Measurements from ENCODE around the gene SUCLA2.

SUCLA2 gene

GRCh38 chr13:48014359-48014758, 13.3 kb upstream of the SUCLA2 start:
- H3K36me3 ChIP-seq (ENCODE audit: insufficient read depth), result no peaks in the 10 kb centered on the region
- no peak overlapping the region for H3K4me3 ChIP-seq (IDR thresholded peaks at IDR 0.05; ENCODE audit: insufficient read depth, low read depth, low read length)
- H3K27ac ChIP-seq, result no peak overlapping the region
- no peaks in the 10 kb centered on the region for H3K79me2 ChIP-seq (ENCODE audit: insufficient read depth, low read depth)
- no peak overlapping the region for H3K9ac ChIP-seq
- H3K27me3 ChIP-seq (ENCODE audit: insufficient read depth, low read depth), result no peaks in the 10 kb centered on the region
- no peak overlapping the region for H2AFZ ChIP-seq (ENCODE audit: low read depth)
- no peaks in the 10 kb centered on the region for H4K20me1 ChIP-seq (ENCODE audit: insufficient read depth)
- no peak for TF ChIP-seq CTCF (conservative IDR thresholded peaks at IDR 0.05; ENCODE audit: low read depth, low read length)
- no peak overlapping the region for H3K4me2 ChIP-seq
- H3K4me1 ChIP-seq (ENCODE audit: low read depth, poor library complexity, severe bottlenecking), result peaks cover 2% of the 10 kb centered on the region

DNA sequence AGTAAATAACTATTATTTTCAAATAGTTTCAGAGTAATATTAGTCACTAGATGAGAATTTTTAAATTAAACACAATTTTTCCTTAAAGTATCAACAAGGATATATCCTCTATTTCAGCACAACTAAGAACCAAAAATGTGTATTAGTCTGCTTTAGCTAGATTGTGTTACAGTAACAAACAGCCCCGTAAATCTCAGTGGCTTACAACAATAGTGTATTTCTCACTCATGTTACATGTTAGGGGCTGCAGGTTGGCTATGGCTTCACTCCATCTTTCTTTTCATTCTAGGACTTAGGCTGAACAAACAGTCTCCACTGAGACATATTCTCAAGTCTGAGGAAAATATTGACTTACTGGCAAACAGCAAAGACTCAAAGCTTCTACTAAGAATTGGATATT, 11.6 kb upstream of the SUCLA2 start:
- TF ChIP-seq CTCF (conservative IDR thresholded peaks at IDR 0.05; ENCODE audit: low read depth, low read length), result no peak
- no peaks in the 10 kb centered on the region for H3K36me3 ChIP-seq (ENCODE audit: insufficient read depth)
- H4K20me1 ChIP-seq (ENCODE audit: insufficient read depth), result no peaks in the 10 kb centered on the region

DNA sequence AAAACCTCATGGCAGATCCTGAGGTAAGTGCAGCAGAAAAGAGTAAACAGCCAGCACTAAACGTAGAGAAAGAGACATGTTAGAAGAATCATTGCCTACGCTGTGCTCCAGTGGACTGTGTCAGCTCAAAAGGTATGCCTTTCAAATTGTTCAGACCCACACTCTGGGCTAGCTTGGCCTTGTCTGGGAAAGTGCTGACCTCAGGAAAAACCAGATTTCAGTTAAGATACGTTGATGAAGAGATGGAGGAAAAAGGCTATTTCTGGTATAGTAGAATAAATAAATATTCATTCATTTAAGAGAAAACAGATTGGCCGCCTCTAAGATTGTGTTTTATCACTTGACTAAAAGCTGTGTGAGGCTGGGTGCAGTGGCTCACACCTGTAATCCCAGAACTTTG, 9.6 kb upstream of the SUCLA2 start:
- Histone ChIP-seq H4K20me1 (ENCODE audit: insufficient read depth) (no peaks in the 10 kb centered on the region), H3K4me1 (ENCODE audit: low read depth, poor library complexity, severe bottlenecking) (peaks cover 7% of the 10 kb centered on the region), H3K79me2 (ENCODE audit: insufficient read depth, low read depth) (no peaks in the 10 kb centered on the region), H2AFZ (ENCODE audit: low read depth) (no peak overlapping the region), H3K9ac (no peak overlapping the region), H3K27me3 (ENCODE audit: insufficient read depth, low read depth) (no peaks in the 10 kb centered on the region), H3K4me2 (no peak overlapping the region), H3K36me3 (ENCODE audit: insufficient read depth) (no peaks in the 10 kb centered on the region), H3K4me3 (IDR thresholded peaks at IDR 0.05; ENCODE audit: insufficient read depth, low read depth, low read length) (no peak overlapping the region), H3K27ac (no peak overlapping the region)
- TF ChIP-seq CTCF (conservative IDR thresholded peaks at IDR 0.05; ENCODE audit: low read depth, low read length), result no peak

More for the DNA sequence above, 11.6 kb upstream of the SUCLA2 start:
- Histone ChIP-seq H3K9ac (no peak overlapping the region), H3K4me3 (IDR thresholded peaks at IDR 0.05; ENCODE audit: insufficient read depth, low read depth, low read length) (no peak overlapping the region), H3K27me3 (ENCODE audit: insufficient read depth, low read depth) (no peaks in the 10 kb centered on the region), H3K4me2 (no peak overlapping the region), H2AFZ (ENCODE audit: low read depth) (no peak overlapping the region), H3K27ac (no peak overlapping the region), H3K79me2 (ENCODE audit: insufficient read depth, low read depth) (no peaks in the 10 kb centered on the region), H3K4me1 (ENCODE audit: low read depth, poor library complexity, severe bottlenecking) (peaks cover 7% of the 10 kb centered on the region)

- no peak overlapping the region for H3K4me3 ChIP-seq (IDR thresholded peaks at IDR 0.05; ENCODE audit: insufficient read depth, low read depth, low read length)
- no peaks in the 10 kb centered on the region for H3K27me3 ChIP-seq (ENCODE audit: insufficient read depth, low read depth)
- TF ChIP-seq CTCF (conservative IDR thresholded peaks at IDR 0.05; ENCODE audit: low read depth, low read length), result no peak
- no peaks in the 10 kb centered on the region for H4K20me1 ChIP-seq (ENCODE audit: insufficient read depth)
- no peak overlapping the region for H3K4me2 ChIP-seq
- no peak overlapping the region for H3K9ac ChIP-seq
- no peak overlapping the region for H2AFZ ChIP-seq (ENCODE audit: low read depth)
- no peak overlapping the region for H3K27ac ChIP-seq
- H3K36me3 ChIP-seq (ENCODE audit: insufficient read depth), result no peaks in the 10 kb centered on the region
- H3K79me2 ChIP-seq (ENCODE audit: insufficient read depth, low read depth), result no peaks in the 10 kb centered on the region
- H3K4me1 ChIP-seq (ENCODE audit: low read depth, poor library complexity, severe bottlenecking), result peaks cover 7% of the 10 kb centered on the region
Measured at GRCh38 chr13:48009284-48009683, 8.2 kb upstream of the SUCLA2 start.
